ENCODE results near the gene TOP3B.

DNA sequence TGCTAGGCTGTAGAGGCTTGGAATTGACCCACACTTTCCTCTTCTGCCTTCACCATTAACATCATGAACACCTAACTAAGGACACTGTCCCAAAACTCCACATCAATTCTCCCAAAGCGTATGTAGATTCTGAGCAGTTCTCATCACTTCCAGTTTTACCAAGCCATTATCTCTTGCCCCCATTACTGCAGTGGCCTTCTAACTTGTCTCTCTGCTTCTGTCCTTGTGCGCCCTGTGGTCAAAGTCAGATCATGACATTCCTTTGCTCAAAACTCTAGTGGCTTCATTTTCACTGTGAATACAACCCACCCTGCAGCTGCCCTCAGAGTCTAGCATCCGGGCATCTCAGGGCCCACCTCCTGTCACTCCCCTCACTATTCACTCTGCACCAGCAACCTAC lies 13.1 kb upstream of the TOP3B start:
- TF ChIP-seq POLR2A (IDR thresholded peaks at IDR 0.05; ENCODE audit: low read depth, low read length) (no peak), POLR2AphosphoS5 (IDR thresholded peaks at IDR 0.05; ENCODE audit: low read depth, low read length) (no peak), SPI1 (IDR thresholded peaks at IDR 0.05; ENCODE audit: low read depth, low read length) (no peak), TAF1 (IDR thresholded peaks at IDR 0.05; ENCODE audit: low read depth, low read length) (no peak), PAX5 (IDR thresholded peaks at IDR 0.05; ENCODE audit: insufficient read depth, low read length, severe bottlenecking) (no peak)
